Sigmoid colon (tissue), 4 donors: ENCODE results near the gene ADAMTSL1.

ENCODE experiments used
- EP300 ChIP-seq, 4 donors: sonication (generic); formaldehyde crosslinking; IDR thresholded peaks; one replicate each; pipeline ENCODE4 v1.6.1; 2017; ENCODE audit warnings: antibody characterized with exemption in 4 of 4
- POLR2A ChIP-seq, 2 donors: fragments of 450-650 bp; IDR thresholded peaks; one replicate each; pipeline ENCODE4 v1.6.1; 2016; ENCODE audit warnings: antibody characterized with exemption in 2 of 2, mild to moderate bottlenecking in 2 of 2, moderate library complexity in 2 of 2
- POLR2AphosphoS5 ChIP-seq, 4 donors: sonication (generic); formaldehyde crosslinking; IDR thresholded peaks; one replicate each; pipeline ENCODE4 v1.6.1; 2017; ENCODE audit warnings: antibody characterized with exemption in 4 of 4
- TF ChIP-seq, protein P1 (sequence below), 4 experiments: fragments of 450-650 bp in 3 of 4; fragments of 200-600 bp in 1 of 4; IDR thresholded peaks; one replicate each; pipeline ENCODE4 v1.5.1; 2016 to 2019; ENCODE audit warnings: antibody characterized with exemption in 4 of 4, mild to moderate bottlenecking in 3 of 4, moderate library complexity in 2 of 4

DNA sequence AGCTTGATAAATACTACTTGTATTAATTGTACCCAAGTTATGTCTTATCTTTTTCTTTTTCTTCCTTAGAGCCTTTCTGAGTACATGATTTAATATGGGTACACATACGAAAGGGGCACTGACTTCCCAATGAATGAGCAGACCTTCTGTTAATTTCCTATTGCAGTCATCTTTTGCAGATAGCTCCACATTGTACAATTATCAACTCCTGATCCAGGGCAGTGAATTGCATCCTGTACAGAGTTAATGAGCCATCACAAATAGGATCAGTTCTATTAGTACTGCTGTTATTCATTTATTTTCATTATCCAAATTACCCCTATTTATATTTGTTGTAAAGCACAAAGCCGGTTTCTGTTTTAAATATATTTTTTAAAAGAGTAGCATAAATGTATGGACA lies 105.6 kb downstream of the ADAMTSL1 start:
- TF ChIP-seq POLR2AphosphoS5 (IDR thresholded peaks at IDR 0.05) (no peak), POLR2A (IDR thresholded peaks at IDR 0.05) (no peak), EP300 (IDR thresholded peaks at IDR 0.05) (no peak)
- TF ChIP-seq, protein P1, sequence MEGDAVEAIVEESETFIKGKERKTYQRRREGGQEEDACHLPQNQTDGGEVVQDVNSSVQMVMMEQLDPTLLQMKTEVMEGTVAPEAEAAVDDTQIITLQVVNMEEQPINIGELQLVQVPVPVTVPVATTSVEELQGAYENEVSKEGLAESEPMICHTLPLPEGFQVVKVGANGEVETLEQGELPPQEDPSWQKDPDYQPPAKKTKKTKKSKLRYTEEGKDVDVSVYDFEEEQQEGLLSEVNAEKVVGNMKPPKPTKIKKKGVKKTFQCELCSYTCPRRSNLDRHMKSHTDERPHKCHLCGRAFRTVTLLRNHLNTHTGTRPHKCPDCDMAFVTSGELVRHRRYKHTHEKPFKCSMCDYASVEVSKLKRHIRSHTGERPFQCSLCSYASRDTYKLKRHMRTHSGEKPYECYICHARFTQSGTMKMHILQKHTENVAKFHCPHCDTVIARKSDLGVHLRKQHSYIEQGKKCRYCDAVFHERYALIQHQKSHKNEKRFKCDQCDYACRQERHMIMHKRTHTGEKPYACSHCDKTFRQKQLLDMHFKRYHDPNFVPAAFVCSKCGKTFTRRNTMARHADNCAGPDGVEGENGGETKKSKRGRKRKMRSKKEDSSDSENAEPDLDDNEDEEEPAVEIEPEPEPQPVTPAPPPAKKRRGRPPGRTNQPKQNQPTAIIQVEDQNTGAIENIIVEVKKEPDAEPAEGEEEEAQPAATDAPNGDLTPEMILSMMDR (IDR thresholded peaks at IDR 0.05) = no peak
